NCI-H146 treated with DMSO at 0.1 percent for 48 hours (cell line): ENCODE data around the gene ATG5.
"Not testable (repeated sequence)": the region's sequence is repeated elsewhere in the genome, so short reads cannot be mapped to it uniquely, and the experiment has no call there.

Source experiments
- DNase-seq: peaks from one replicate; lab custom pipeline; 2025; ENCODE audit not compliant: unreplicated experiment; lab: John Stamatoyannopoulos, UW

ATG5 gene

GRCh38 chr6:106159531-106159940 is 166.0 kb downstream of the ATG5 start:
- no peak for DNase-seq

DNA sequence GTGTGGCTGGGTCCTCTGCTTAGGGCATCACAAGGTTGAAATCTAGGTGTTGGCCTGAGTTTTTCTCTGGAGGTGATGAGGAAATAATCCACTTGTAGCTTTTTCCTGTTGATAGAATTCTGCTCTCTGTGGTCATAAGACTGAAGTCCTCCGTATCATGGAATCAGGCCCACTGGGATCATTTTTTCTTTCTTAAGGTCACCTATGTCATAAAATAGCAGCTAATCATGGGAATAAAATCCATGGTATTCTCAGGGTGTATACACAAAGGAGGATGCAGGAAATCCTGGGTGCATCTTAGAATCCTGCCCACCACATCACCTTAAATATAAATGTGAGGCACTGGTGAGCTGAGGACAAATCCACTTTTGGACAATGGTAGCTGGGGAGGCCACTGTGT is 166.7 kb downstream of the ATG5 start:
- no peak for DNase-seq

- no peak for DNase-seq
These were observed 168.7 kb downstream of the ATG5 start for GRCh38 chr6:106156863-106157262.

DNA sequence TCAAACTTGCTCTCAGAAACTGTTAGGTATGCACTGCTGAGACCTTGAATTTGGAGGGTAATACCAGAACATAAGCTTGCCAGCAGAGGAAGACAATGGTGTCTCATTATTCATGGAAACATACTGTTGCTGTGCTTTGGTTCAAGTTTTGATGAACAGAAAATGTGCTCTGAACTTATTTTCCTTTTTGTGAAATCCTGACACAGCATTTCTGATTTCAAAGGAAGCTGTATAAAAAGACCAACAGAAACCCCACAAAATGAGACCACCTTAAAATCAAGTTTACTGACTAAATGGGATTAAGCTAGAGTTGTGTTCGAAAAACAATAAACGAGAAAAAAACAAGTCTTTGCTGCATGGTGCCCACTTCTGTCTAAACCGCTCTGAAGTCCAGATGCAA is 169.1 kb downstream of the ATG5 start:
- no peak for DNase-seq

GRCh38 chr6:106155219-106155830 is 170.2 kb downstream of the ATG5 start:
- DNase-seq = no peak

GRCh38 chr6:106154326-106154725 is 171.2 kb downstream of the ATG5 start:
- DNase-seq = no peak

DNA sequence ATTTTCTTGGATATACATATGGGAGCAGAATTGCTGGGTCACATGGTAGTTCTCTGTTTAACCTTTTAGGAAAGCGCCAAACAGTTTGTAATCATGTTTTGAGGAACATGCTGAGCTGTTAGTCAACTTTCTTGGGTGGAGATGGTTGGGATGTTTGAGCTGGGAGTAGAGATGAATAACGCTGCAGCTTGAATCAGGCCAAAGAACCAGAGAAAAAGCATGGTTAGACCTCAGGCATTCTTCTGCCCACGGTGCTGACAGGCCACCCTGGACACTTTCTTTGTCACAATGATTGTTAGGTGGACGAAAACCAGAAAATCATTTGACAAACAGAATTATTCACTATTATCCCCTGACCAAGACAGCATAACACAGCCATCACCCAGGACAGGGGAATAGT is 172.6 kb downstream of the ATG5 start:
- DNase-seq = no peak

DNA sequence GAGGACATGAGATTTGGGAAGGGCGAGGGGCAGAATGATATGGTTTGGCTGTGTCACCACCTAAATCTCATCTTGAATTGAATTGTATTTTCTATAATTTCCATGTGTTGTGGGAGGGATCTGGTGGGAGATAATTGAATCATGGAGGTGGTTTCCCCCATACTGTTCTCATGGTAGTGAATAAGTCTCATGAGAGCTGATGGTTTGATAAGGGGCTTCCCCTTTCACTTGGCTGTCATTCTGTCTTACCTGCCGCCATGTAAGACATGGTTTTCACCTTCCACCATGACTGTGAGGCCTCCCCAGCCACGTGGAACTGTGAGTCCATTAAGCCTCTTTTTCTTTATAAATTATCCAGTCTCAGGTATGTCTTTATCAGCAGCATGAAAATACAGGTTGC is 173.1 kb downstream of the ATG5 start:
- DNase-seq = not testable (repeated sequence)

- no peak for DNase-seq
These were observed 176.0 kb downstream of the ATG5 start for GRCh38 chr6:106149472-106150069.

DNA sequence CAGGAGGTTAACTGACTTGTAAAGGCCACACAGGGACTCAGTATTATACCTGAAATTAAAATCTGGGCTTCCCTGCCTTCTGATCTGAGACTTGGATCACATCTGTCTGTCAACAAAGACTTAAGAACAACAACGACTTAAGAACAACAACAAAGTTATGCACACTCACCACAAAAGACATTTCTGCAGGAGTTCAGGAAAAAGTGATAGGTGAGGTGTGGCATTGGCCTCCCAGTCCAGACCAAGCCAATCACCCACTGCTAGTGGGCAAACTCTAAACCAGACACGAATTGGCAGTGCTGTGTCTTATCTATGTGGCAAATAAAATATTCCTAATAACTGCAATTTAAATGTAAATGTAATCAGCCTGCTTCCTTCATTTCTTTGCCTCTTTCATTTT is 178.1 kb downstream of the ATG5 start:
- DNase-seq = no peak

DNA sequence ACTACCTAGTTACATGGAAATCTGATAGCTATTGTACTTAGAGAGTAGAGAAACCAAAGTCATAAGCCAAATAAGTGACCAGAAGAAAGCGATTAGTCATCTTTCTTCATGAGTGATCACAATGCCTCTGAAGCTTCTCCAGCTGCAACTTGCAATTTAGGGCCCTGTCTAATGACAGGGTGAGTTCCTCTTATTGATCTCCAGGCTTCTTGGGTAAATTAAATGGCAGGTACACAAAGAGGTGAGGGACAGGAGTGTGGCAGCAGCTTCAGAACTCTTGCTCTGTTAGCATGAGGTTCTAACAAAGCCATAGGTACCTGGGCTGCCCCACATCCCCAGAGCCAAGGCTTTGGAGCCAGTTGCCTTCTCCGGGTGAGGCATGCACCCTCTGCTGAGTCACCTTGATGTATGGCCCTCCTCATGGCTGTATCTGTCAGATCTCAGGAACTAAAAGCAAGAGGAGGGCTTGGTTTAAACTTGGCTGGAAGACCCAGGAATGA is 178.7 kb downstream of the ATG5 start:
- DNase-seq = no peak

DNA sequence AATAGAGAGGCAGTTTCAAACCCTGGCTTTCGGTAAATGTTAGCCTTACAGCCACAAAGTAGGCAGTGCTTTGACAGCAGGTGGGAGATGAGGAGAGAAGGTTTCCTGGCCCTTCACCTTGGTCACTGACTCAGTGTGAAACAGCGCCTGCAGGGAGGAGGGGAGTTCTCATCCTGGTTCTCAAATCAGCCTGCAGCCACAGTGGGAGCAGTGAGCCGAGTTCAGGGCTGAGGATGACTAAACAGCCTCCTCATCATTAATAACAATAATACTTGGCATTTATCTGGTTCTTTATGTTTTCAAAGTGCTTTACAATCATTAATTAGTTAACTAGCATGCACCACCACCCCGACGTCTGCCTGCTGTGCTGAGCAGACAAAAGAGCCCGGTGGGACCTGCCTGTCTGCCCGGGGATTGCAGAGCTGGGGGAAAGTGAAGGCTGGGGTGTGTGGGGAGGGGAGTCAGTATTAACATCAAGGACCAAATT is 179.8 kb downstream of the ATG5 start:
- DNase-seq = no peak

- no peak for DNase-seq
These were observed 180.4 kb downstream of the ATG5 start for GRCh38 chr6:106145144-106145543.

DNA sequence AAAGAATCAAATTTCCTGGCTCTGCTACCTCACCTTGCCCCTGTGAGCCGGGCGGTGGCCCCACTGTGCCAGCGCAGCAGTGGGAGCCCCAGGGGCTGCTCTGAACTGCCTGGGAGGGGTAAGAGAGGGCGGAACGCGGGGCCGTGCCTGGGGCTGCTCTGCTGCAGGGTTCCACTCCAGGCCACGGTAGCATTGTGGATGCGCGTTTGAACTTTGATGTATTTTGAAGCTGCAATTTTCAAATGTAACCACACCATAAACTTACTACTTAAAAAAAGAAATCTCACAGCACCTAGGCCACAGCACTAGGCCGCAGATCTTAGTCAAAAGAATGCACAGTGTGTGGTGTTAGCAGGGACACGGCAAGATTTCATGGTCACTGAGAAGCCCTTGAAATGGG is 181.9 kb downstream of the ATG5 start:
- no peak for DNase-seq

GRCh38 chr6:106142876-106143431 is 182.6 kb downstream of the ATG5 start:
- no peak for DNase-seq

DNA sequence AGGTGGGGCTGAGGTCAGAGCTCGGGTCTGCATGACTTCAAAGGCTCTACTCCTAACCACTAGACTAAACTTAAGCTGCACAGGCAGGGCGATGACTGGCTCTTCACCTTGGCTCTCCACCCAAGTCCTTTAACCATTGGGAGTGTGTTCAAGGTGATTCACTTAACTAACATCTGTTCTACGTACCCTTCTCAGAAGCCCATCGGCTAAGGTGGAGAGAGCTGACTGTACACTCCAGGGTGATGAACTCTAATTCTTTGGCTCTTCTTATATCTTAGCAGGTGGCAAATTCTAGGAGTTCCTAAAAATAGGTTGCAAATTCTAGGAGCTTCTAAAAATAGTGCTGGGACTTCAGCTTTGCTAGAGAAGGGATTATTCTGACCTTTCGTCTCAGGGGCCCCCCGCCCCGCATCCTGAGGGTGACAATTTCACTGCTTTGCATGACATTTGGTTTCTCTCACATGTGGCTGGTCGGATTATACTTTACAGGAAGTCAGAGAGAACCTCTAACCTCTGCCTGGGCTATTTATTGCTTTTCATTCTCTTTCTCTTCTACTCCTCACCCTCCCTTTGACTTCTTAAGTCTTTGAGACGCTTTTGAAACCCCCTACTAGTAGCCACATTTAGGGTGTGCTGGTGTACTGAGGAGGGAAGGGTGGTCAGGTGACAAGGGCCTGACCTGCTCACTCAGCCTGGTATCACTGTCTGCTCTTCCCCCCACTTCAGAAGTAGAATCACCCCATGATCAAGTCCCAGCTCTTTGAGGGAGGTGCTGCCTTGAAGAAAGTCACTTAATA is 183.9 kb downstream of the ATG5 start:
- DNase-seq = no peak

DNA sequence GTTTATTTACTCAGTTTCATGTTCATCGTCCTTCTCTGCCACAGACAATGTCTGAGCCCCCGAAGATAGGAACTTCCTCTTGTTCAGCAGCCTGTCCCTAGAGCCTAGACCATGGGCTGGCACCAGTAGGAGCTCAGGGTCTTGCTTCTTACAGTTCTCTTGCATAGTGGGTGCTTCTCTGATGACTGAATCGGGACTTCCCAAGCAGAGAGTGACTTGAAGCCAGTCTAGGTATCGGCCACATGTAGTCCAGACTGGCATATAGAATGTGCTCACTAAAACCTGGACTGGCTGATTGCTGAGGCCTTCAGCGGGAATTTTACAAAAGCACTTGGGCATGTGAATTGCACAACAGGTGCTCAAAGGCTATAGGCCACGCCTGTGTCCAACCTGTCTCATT is 187.4 kb downstream of the ATG5 start:
- DNase-seq = no peak

GRCh38 chr6:106136845-106137244 is 188.7 kb downstream of the ATG5 start:
- no peak for DNase-seq

- DNase-seq = no peak
These were observed 189.5 kb downstream of the ATG5 start for GRCh38 chr6:106135911-106136571.

DNA sequence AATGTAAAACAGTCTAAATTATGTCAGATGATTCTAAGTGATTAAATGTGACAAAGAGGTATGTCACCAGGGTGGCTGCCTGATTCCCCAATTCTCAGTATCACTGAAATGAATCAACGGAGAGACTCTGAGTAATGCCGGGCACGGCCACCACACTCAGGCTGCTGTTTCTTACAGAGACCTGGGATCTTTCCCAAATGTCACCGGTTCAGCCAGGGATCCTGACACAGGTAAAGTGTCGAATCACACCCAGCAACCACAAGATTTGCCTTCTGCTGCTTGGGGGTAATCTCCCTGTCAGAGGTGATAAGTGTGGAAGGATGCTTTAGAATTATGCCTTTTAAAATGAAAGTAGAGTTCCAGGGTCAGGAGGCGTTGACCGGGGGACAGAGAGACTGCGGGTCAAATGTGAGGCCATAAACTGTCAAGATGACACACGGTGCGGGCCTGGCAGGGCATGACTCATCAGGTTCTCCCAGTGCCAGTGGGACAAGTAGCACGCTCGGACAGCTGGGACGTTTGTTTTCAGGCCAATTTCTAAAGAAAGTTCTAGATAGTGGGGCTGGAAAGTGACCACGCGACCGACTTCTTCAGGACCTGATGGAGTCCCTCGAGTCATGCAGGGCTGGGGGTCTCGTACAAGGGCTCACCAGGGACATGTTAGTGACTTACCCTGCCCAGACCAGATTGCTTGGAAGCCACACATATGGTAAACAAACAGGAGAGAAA is 190.5 kb downstream of the ATG5 start:
- DNase-seq = no peak
